22Rv1 (cell line): Measurements from ENCODE around the gene LRRC39.

Source experiments
- H3K27ac ChIP-seq: fragments of 450-650 bp; 2 replicates; pipeline ENCODE4 v1.5.1; 2017
- ZFX ChIP-seq: fragments of 450-650 bp; IDR thresholded peaks from 2 replicates; pipeline ENCODE4 v1.6.1; 2017; ENCODE audit warnings: antibody characterized with exemption, borderline replicate concordance
- TF ChIP-seq, protein P1 (sequence below): fragments of 450-650 bp; IDR thresholded peaks from 2 replicates; pipeline ENCODE4 v1.5.1; 2017; ENCODE audit warnings: mild to moderate bottlenecking

Gene LRRC39

DNA sequence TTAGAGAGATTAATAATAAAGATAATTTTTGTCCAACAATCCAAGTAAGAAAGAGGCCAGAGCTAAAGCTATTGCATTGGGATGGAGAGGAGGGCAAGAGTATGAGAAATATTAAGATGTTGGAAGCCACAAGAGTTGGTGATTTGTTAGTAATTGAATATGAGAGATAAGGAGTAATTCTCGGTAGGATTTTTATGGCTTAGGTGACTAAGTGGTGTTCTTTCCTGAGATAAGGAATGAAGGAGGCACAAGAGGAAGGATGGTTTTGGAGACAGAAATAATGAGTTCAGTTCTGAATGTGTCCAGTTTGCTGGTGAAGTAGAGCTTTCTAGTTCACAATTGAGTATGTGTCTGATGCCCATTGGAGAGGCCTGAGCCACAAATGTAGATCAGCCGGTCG lies 35.7 kb downstream of the LRRC39 start:
- TF ChIP-seq, protein P1, sequence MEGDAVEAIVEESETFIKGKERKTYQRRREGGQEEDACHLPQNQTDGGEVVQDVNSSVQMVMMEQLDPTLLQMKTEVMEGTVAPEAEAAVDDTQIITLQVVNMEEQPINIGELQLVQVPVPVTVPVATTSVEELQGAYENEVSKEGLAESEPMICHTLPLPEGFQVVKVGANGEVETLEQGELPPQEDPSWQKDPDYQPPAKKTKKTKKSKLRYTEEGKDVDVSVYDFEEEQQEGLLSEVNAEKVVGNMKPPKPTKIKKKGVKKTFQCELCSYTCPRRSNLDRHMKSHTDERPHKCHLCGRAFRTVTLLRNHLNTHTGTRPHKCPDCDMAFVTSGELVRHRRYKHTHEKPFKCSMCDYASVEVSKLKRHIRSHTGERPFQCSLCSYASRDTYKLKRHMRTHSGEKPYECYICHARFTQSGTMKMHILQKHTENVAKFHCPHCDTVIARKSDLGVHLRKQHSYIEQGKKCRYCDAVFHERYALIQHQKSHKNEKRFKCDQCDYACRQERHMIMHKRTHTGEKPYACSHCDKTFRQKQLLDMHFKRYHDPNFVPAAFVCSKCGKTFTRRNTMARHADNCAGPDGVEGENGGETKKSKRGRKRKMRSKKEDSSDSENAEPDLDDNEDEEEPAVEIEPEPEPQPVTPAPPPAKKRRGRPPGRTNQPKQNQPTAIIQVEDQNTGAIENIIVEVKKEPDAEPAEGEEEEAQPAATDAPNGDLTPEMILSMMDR = no peak
- no peak for TF ChIP-seq ZFX
- H3K27ac ChIP-seq = no peak overlapping the region

DNA sequence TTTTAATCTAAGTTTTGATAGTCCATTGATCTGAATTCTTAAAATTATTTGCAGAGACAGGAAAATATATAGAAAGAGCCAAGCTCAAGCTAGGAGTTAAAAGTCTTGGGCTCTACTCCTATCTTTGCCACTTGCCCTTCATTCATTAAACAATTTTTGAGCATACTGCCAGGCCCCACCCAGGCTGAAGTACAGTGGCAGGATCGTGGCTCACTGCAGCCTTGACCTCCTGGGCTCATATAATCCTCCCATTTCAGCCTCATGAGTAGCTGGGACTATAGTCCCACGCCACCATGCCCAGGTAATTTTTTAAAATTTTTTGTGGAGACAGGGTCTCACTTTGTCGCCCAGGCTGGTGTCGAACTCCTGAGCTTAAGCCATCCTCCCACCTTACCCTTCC lies 36.9 kb downstream of the LRRC39 start:
- TF ChIP-seq, protein P1 = no peak
- TF ChIP-seq ZFX = no peak
- H3K27ac ChIP-seq = no peak overlapping the region

DNA sequence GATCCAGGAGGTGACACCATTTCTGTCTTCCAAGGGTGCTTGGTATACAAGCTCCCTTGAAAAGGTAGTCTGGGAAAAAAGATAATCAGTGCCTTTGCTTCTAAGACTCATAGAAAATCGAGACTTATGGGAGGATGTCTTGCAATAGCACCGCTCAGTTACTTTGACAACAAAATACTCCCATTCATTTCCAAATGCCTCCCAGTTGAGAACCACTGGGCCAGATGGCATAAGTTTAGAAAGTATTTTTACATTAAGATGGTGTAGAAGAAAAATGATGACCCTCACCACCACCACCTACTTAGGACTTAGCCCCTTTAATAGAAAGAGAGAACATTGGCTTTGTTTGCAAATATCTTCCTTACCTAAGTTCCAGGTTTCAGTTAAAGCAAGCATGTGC lies 40.5 kb downstream of the LRRC39 start:
- TF ChIP-seq, protein P1 = no peak
- no peak for TF ChIP-seq ZFX
- no peak overlapping the region for H3K27ac ChIP-seq

DNA sequence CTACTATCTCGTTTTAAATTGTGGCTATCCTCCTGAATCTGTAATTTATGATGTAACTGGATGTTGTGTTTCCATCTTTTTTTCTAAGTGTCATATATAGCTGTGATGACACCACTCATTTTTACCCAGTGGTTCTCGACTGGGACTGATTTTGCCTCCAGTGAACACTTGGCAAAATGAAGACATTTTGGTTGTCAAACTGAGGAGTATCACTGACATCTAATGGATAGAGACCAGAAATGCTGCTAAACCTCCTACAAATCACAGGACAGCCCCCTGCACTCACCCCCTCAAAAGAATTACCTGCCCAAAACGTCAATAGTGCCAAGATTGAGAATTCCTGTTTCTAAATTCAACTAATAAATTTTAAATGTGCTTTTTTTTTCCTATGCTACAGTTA lies 43.2 kb downstream of the LRRC39 start:
- TF ChIP-seq, protein P1 = no peak
- TF ChIP-seq ZFX = no peak
- no peak overlapping the region for H3K27ac ChIP-seq

DNA sequence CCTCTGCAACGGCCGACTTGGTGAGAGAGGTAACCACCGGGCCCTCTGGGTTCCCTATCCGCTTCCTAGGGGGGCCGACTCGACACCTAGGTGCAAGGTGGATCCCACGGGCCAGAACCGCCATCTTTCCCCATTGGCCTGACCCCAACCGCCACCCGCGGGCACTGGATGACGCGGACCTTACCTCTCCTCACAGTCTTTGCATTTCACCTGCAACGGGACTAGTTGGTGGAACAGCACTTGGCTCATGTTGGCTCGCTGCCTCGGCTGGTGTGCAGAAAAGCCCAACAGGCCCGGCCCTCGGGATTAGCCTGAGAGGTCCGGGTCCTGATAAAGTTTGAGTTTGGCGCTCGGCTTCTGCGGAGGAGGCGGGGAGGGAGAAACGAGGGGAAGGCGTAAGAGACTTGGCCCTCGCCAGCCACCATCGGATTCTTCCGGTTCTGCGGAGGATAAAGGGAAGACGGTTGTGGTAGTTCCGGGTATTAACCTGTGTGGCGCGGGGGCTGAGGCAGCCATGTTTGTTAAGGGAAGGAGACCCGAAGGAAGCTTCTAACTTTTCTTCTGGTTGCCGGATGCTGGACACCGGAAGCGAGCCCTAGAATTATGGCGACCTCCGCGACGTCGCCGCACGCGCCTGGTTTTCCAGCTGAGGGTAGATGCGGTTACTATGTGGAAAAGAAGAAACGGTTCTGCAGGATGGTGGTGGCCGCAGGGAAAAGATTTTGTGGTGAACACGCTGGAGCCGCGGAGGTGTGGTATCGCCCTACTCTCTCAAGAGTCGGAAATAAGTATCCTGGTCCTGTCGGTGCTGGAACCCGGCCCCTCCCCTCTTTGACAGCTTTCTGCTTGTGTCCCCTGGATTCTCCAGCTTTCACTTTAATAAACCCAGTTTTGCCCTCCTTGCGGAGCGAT lies 45.2 kb downstream of the LRRC39 start, which contains the start of the genes SASS6 and TRMT13:
SASS6 (minus strand) TSS at position 365 of the 912 bp plus-strand sequence; CDS start at position 249, 116 bp downstream.
TRMT13 (plus strand) TSS at position 598 of the 912 bp plus-strand sequence; CDS start at position 604, 6 bp downstream.
- TF ChIP-seq ZFX = no peak
- TF ChIP-seq, protein P1 = no peak
- H3K27ac ChIP-seq = peak within 1 kb of the TSS; percentile 89

DNA sequence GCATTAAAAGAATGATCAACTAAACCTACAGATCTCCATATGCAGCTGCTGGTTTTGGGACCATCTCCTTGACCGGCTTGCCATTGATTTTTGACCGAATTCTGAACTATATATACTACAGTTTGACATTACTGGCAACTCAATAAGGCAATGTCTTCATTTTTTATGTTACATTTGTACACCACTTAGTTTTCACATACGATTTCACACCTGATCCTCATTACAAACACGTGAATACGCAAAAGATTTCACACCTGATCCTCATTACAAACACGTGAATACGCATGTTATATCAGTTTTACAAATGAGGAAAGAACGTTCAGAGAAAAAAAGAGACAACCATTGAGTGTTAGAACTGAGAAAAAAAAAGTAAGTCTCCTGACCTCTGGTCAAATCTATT lies 46.4 kb downstream of the LRRC39 start:
- peak overlapping the region; percentile 89 for H3K27ac ChIP-seq
- TF ChIP-seq, protein P1 = no peak
- TF ChIP-seq ZFX = no peak

DNA sequence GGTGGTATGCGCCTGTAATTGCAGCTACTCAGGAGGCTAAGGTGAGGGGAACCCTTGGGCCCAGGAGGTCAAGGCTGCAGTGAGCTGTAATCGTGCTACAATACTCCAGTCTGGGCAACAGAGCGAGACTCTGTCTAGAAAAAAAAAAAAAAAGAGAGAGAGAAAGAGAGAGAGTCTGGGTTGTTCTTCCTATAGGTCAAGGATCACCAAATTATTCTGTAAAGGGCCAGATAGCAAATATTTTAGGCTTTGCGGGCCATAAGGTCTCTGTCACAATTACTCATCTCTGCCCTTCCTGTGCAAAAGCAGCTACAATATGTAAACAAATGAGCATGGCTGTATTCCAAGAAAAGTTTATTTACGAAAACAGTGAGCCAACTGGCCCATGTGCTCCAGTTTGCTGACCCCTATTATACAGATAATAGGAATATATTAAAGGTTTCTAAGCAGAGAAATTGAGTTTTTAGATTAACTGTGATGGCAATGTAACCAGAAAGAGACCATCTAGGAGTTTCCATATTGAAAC lies 47.4 kb downstream of the LRRC39 start:
- H3K27ac ChIP-seq = no peak overlapping the region

More for the DNA sequence above, 47.4 kb downstream of the LRRC39 start:
- TF ChIP-seq, protein P1 = no peak
